ENCODE results near the gene BCAS4. TPM values are rescaled to one million over a fixed set of nuclear protein-coding genes. Genes with fewer than 3 reads are reported as not detected.

Gene BCAS4
- polyA plus RNA-seq, 1 donor = 2.4 TPM

GRCh38 chr20:50821994-50822393 lies 27.1 kb downstream of the BCAS4 start:
- no peak for DNase-seq (ENCODE audit: low read depth)

GRCh38 chr20:50823319-50823718 lies 28.5 kb downstream of the BCAS4 start:
- no peak for DNase-seq (ENCODE audit: low read depth)

- DNase-seq (ENCODE audit: low read depth) = no peak
Observed at GRCh38 chr20:50824137-50824536, 29.3 kb downstream of the BCAS4 start.

DNA sequence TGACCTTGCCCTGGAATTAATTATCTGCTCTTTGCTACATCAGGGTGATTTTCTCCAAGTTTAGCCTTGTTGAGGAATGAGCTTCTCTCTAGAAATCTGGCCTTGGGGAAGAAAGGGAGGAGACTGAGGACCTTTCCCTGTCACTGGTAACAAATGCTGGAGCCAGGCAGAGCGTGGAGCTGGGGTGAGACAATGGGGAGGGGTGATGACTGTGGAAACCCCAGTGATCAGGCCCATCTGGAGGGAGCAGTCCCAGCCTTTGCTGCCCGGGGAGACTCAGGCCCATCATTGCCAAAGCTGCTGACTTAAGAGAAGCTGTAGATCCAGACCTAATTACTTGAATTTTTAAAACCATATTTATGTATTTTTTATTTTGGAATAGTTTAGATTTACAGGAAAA lies 31.3 kb downstream of the BCAS4 start:
- DNase-seq (ENCODE audit: low read depth) = no peak

DNA sequence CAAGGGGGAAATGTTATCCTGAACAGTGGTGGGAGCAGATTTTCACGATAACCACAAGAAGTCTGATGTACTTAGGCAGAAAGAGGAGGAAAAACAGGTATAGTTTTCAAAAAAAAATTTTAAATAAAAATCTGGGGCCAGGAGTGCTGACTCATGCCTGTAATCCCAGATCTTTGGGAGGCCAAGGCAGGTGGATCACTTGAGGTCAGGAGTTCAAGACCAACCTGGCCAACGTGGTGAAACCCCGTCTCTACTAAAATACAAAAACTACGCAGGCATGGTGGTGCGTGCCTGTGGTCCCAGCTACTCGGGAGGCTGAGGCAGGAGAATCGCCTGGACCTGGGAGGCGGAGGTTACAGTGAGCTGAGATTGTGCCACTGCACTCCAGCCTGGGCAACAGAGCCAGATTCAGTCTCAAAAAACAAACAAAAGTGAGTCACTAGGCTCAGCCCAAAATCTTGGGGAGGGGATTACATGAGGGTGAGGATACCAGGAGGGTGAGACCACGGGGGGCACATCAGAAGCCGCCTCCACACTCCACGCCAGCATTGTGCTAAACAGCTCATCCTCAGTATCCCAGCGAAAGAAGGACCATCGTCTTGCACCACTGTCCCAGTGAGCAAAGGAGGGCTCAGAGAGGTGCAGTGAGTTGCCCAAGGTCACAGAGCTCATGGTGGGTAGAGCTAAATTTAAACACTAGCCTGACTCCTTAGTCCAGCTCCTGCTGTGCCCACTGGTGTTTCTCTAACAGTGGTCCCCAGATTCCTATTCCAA lies 33.7 kb downstream of the BCAS4 start:
- DNase-seq (ENCODE audit: low read depth) = no peak

GRCh38 chr20:50831622-50832021 lies 36.8 kb downstream of the BCAS4 start:
- no peak for DNase-seq (ENCODE audit: low read depth)

DNA sequence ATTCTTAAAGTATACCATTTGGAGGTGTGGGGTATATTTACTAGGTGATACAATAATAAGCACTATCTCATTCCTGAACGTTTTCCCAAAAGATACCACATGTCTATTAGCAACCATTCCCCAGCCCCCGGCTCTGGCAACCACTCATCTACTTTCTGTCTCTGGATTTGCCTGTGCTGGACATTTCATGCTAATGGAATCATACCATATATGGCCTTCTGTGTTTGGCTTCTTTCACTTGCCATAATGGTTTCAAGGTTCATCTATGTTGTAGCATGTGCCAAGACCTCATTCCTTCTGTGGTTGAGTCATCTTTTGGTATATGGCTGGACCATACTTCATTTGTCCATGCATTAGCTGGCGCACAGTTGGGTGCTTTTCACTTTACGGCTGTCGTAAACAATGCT lies 39.7 kb downstream of the BCAS4 start:
- DNase-seq (ENCODE audit: low read depth) = no peak

- no peak for DNase-seq (ENCODE audit: low read depth)
Observed at GRCh38 chr20:50837532-50838321, 42.9 kb downstream of the BCAS4 start.

DNA sequence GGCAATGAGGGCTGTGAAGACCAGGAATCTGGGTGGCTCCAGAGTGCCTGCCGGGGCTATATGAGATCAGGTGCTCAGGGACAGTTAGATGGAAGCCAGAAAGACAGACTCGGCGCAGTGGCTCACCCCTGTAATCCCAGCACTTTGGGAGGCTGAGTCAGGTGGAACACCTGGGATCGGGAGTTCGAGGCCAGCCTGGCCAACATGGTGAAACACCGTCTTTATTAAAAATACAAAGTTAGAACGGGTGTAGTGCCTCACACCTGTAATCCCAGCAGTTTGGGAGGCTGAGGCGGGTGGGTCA lies 43.4 kb downstream of the BCAS4 start:
- DNase-seq (ENCODE audit: low read depth) = no peak

- DNase-seq (ENCODE audit: low read depth) = no peak
Observed at GRCh38 chr20:50838707-50839385, 44.0 kb downstream of the BCAS4 start.

DNA sequence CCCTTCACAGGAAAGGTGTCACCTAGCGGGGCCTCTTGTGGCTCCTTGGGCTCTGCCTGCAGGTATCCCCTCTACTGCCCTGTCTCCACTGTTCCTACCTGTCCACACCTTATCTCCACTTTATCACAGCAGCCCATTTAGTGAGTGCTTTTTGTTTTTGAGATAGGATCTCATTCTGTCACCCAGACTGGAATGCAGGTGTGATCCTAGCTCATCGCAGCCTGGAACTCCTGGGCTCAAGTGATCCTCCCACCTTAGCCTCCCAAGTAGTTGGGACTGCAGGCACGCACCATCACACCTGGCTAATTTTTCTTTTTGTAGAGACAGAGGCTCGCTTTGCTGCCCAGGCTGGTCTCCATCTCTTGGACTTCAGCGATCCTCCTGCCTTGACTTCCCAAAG lies 48.0 kb downstream of the BCAS4 start:
- DNase-seq (ENCODE audit: low read depth) = no peak

GRCh38 chr20:50843331-50844276 lies 48.7 kb downstream of the BCAS4 start:
- no peak for DNase-seq (ENCODE audit: low read depth)

DNA sequence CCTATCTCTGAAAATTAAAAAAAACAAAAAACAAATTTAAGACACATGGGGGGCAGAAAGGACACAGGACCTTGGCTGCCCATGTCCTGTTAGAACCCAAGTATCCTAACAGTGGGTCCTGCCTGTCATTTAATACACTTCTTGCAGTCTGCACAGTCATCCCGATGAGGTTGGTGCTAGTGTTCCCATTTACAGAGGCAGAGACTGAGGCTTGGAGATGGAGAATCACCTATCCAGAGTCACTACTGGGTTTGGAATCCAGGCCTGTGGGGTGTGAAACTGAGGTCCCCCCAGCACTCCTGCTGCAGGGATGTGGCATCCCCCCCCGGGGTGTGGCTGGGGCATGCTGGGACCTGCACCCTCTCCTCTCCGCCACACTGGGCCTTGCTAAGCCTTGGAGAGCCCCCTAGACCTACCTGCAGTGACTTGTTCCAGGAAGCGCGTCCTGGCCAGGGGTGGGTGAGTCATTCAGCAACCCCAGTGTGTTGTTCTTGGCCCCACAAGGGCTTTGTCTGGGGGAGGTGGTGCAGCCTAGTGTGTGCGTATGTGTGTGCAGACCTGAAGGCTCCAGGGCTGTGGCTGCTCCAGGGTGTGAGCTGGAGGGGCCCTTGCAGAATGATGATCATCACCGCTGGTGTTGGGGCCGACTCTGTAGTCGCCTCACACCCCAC lies 49.7 kb downstream of the BCAS4 start:
- DNase-seq (ENCODE audit: low read depth) = no peak

DNA sequence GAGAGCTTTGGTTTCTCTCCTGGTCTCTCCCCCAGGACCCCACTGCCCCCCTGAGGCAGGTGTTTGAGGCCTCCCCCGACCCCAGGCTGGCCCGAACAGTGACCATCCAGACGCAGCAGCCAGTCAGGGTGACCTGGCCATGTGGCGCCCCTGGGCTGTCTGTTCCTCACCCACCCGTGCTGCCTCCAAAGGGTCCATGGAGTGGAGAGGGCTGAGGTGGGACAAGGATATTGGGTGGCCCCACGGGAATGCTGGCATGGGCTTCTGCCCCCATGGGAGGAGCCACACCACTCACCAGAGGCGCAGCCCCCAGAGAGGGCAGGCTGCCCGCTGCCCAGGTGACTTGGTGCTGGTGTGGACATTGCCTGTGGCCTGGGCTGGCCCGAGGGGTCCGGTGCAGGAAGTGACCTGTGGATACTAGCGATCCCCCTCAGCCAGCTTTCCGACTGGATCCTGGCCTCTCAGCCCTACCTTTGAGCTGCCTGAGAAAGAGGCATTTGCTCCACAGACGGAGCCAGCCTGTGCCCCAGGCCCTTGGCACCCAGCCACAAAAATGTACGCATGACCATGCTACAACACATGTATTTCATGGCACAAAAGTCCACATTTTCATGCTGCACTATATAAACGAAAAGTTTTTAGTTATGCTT lies 50.8 kb downstream of the BCAS4 start:
- no peak for DNase-seq (ENCODE audit: low read depth)

GRCh38 chr20:50848341-50848808 lies 53.5 kb downstream of the BCAS4 start:
- DNase-seq (ENCODE audit: low read depth) = no peak

- DNase-seq (ENCODE audit: low read depth) = no peak
Observed at GRCh38 chr20:50848846-50849673, 54.2 kb downstream of the BCAS4 start.

DNA sequence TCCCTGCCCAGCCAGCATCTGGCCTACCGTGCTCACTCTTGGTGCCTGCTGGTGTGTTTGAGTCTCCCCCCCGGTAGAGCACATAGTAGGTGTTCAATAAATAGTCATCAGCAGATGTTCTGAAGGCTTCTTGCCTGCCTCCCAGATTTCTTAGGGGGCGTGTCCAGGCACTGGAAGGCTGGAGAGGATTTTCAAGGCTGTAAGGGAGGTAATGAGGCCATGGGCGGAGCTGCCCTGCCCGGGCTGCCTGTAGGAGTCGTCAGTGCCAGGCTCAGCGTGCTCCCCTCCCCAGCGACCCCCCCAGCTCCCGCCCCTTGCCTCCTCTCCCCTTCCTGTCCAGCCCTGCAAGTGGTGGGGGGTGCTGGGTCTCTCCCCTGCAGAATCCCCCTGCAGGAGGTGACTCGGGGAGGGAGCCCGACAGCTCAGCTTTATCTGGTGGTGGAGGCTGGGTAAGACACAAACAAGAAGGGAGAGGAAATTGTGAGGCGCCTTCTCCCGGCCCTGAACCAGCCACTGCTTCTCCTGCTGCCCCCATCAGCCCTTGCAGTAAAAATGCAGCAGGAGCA lies 55.9 kb downstream of the BCAS4 start:
- no peak for DNase-seq (ENCODE audit: low read depth)

- no peak for DNase-seq (ENCODE audit: low read depth)
Observed at GRCh38 chr20:50852085-50852484, 57.2 kb downstream of the BCAS4 start.

All from forelimb muscle (tissue), 1 donor.